GM15510 (cell line): ENCODE data around the gene HMGB4.

Experiments used
- POLR2A ChIP-seq: IDR thresholded peaks from 3 replicates; pipeline ENCODE4 v1.6.1; 2011; ENCODE audit warnings: borderline replicate concordance; ENCODE audit not compliant: insufficient read length; ENCODE audit errors: extremely low read depth

Gene HMGB4, protein sequence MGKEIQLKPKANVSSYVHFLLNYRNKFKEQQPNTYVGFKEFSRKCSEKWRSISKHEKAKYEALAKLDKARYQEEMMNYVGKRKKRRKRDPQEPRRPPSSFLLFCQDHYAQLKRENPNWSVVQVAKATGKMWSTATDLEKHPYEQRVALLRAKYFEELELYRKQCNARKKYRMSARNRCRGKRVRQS

DNA sequence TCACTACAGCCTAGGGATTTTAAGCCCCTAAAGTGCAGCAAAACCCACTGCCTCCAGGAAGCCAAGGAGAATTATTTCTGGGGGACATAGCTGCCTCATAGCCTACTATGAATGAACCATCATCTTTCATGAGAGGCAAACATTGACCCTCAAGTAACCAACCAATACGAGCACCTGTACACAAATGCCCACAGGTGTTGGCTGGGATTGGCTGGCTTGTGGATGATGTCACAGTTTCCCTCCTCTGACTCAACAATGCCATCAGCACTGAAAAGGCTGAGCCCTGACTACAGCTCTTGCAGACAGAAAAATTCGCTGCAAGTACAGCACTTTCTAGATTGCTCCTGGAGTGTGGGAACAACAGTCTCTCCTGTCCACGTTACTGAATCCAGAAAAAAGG, at the start of gene HMGB4:
Gene HMGB4 (plus strand): TSS at position 301 of the 400 bp plus-strand sequence. CDS start 113 bp downstream, outside the sequence.
- no peak for TF ChIP-seq POLR2A

- TF ChIP-seq POLR2A = no peak
Measured at GRCh38 chr1:33814166-33814565, 49.7 kb upstream of the HMGB4 start.

DNA sequence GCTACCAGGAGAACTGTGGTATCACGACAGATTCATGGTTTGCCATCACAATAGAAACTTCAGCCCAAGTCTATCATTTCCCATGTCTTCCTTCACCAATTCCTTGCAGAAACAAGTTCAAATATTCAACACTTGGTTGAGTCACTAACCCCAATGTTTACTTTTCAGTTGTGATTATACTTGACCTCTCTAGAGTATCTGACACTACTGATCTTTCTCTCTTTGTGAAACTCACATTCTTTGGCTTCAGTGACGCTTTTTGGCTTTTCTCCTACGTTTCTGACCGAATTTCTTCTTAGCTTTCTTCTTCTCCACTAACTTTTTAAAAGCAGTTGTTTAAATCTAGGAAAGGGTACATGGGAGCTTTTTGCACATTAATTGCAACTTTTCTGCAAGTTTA, 48.8 kb upstream of the HMGB4 start:
- no peak for TF ChIP-seq POLR2A

- TF ChIP-seq POLR2A = no peak
Measured at GRCh38 chr1:33818071-33818470, 45.8 kb upstream of the HMGB4 start.

- TF ChIP-seq POLR2A = no peak
Measured at GRCh38 chr1:33819290-33819912, 44.5 kb upstream of the HMGB4 start.

DNA sequence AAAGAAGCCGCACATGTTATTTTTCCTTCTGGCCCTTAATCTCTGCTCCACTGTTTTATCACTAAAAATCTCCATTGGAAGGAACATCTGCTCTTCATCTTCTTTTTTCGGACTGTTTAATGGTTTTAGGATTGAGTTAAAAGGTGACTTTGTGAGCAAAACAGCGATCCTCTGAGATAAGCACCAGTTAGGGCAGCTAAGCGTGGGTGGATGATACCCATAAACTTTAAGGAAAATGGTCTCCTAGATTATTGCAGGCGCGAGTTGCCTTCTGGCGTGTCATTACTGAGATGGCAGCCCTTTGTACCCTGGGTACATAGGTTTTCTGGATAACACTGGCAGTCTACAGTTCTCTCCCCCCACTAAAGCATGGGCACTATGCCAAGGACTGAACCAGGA, 44.0 kb upstream of the HMGB4 start:
- no peak for TF ChIP-seq POLR2A

GRCh38 chr1:33820804-33821203, 43.1 kb upstream of the HMGB4 start:
- no peak for TF ChIP-seq POLR2A

- TF ChIP-seq POLR2A = no peak
Measured at GRCh38 chr1:33821291-33821690, 42.6 kb upstream of the HMGB4 start.

DNA sequence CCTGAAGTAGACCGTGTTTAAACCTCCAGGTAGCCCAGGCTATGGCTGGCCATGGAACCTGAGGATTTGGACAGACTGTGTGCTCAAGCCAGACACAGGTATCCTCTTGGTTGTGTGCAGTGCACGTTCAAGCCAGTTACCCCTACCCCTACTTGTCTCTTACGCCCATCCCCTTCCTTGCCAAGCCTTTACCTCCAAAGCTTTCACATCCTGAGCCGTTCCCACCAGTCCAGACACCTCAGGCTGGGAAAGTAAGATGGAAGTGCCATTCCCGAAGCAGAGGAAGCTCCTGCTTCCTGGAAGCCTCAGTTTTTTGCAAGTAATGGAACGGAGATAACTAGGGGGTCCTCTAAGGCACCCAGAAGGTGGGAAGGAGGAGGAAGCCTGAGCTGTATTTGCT, 41.5 kb upstream of the HMGB4 start:
- TF ChIP-seq POLR2A = no peak

DNA sequence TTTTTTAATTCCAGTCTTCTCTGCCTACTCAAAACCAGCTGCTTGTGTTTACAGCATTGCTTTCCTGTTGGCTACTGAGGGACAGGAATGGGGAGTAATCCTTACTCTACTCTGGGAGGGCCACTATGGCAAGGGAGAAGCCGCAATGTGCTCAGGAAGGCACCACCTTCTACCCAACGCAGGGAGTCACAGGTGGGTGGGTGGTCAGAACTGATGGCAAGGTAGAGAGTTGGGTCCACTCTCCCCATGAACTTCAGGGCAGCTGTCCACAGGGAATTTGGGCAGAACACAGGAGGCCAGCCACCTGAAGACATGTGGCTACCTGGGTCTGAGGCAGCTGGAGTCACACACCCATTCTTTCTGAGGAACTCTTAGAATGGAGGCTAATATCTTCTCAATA, 40.5 kb upstream of the HMGB4 start:
- no peak for TF ChIP-seq POLR2A

DNA sequence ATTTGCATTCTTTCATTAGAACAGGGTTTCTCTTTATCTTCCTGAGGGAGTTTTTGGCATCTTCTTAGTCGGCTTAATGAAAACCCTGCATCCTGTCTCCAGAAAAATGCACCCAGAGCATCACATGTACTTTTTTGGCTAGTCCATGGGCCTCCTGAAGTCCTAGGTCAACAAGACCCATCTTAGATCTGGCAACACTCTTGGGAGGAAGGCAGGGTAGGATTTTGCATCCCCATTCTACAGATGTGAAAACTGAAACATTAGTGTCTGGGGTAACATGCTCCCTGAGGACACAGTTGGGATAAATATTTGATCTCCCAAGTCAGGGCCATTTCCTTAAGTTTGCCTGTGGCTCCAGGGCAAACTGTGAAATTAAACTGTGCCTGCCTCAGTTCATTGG, 40.0 kb upstream of the HMGB4 start:
- no peak for TF ChIP-seq POLR2A

DNA sequence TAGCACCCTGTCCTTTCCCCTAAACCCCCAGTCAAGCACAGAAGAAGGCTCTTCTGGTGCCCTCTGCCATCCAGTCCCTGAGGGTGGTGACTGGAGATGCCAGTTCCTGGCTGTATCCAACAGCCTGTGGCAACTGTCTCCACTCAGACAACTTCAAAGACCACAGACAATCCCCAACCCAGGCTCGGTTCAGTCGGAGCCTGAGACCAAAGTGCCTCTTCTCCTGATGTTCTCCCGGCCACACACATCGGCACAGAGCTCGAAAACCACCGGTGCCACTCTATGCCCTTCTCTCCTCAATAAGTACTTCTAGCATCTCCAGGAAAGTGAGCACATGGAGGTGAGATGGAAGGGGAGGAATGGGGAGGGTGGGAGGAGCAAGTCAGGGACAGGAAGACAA, 39.6 kb upstream of the HMGB4 start:
- TF ChIP-seq POLR2A = no peak

GRCh38 chr1:33824971-33825370, 38.9 kb upstream of the HMGB4 start:
- TF ChIP-seq POLR2A = no peak

DNA sequence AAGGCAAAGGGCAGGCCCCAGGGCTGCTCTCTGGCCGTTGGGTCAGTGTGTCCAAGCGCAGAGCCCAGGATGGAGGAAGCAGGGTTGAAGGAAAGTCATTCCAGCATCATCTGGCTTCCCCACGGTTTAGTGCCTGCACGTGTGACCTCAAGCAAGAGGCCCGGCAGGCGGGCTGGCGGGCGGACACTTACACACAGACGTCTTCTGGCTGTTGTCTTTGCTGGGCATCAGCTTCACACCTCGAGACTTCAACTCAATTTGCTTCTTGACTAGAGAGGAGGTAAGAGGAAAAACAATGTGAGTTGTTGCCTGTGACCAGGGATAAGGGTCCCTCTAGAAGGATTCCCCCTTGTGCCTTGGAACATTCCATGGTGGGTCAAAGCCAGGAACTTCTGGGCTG, 38.4 kb upstream of the HMGB4 start:
- TF ChIP-seq POLR2A = no peak

DNA sequence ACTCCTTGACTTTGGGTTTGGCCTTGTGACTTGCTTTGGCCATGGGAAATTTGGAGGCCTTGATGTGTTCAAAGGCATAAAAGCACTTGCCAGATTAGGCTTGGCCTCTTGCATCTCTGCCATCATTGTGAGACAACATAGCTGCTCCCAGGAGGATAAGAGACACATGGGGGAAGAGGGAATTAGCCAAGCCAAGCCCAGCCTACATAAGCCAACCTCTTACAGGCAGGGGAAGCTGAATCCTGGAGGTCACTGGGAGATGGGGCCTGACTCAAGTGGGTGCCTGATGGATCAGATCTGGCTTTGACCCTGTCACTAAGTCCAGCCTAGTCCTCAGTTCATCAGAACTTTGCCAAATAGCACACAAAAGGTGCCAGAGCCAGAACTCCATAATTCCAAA, 37.6 kb upstream of the HMGB4 start:
- no peak for TF ChIP-seq POLR2A

DNA sequence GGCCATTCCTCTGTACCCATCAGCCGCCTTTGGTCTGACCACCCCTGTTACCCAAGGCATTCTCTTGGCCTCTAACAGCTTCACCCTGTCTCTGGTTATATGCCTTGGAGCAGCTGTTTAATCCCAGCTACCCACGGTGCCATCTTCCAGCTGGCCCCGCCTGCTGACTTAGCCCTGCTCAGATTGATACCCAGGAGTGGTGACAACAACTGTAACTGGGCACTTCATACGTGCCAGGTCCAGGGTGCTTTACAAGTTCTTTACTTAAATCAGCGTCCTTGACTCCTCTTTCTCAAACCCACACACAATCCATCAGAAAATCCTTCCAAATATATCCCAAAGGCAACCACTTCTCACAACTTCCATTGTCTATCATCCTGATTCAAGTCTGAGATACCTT, 37.2 kb upstream of the HMGB4 start:
- no peak for TF ChIP-seq POLR2A
